ENCODE results near the gene ZNFX1.

Gene ZNFX1

DNA sequence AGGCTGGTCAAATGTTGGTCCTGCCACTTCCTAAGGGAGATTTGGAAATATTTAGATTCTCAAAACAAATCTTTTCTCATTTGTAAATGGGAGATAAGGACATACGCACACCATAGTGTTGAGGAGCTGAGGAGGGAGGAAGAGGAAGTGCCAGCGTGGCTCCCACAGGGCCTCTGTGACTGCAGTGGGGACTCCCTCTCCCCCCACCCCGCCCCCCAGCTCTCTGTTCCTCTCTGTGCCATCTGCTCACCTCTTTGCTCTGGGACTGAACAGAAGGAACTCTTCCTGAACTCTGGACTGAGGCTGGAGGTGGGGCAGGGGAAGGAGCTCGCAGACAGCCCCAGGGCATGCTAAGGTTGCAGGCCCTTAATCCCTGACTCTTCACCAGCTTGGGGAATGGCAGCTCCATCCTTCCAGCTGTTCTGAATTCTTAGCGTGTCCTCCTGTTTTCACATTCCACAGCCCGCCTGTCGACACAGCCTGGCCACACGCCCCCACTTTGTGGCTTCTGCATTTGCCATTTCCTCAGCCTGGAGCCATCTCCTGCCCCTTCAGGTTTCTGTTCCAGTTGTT lies 47.2 kb downstream of the ZNFX1 start (continued):
- TF ChIP-seq ZNF610 (tag by site-specific recombination; IDR thresholded peaks at IDR 0.05; ENCODE audit: borderline replicate concordance) (no peak), ZNF785 (tag by site-specific recombination; IDR thresholded peaks at IDR 0.05) (no peak), TCF7L2 (IDR thresholded peaks at IDR 0.05; ENCODE audit: borderline replicate concordance, low read depth, low read length) (no peak), HOXC10 (CRISPR knock-in tag; IDR thresholded peaks at IDR 0.05) (no peak)

DNA sequence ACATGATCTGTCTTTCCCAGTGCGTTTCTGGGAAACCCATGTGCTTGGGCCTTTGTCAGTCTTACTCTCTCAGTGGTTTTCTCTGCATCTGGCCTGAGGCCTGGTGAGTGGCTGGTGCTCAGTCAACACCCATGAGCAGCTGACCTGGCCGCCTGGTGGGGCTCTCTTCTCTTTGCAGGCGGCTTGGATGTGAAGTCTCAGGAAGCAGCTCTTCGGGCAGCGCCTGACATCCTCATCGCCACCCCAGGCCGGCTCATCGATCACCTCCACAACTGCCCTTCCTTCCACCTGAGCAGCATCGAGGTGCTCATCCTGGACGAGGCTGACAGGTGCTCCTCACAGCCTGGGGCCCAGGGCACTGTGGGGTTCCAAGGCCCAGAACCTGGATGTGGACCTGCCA lies 47.8 kb downstream of the ZNFX1 start:
- TF ChIP-seq, protein P1, sequence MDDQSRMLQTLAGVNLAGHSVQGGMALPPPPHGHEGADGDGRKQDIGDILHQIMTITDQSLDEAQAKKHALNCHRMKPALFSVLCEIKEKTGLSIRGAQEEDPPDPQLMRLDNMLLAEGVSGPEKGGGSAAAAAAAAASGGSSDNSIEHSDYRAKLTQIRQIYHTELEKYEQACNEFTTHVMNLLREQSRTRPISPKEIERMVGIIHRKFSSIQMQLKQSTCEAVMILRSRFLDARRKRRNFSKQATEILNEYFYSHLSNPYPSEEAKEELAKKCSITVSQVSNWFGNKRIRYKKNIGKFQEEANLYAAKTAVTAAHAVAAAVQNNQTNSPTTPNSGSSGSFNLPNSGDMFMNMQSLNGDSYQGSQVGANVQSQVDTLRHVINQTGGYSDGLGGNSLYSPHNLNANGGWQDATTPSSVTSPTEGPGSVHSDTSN (CRISPR knock-in tag; IDR thresholded peaks at IDR 0.05) = no peak
- TF ChIP-seq ZNF792 (tag by site-specific recombination; IDR thresholded peaks at IDR 0.05) (no peak), ZNF776 (tag by site-specific recombination; IDR thresholded peaks at IDR 0.05; ENCODE audit: borderline replicate concordance) (no peak), WT1 (tag by site-specific recombination; IDR thresholded peaks at IDR 0.05) (no peak), ZNF660 (tag by site-specific recombination; IDR thresholded peaks at IDR 0.05) (no peak), ZNF747 (tag by site-specific recombination; IDR thresholded peaks at IDR 0.05) (no peak), ZNF843 (tag by site-specific recombination; IDR thresholded peaks at IDR 0.05) (no peak), GLIS2 (tag by site-specific recombination; IDR thresholded peaks at IDR 0.05) (no peak), ZNF19 (tag by site-specific recombination; IDR thresholded peaks at IDR 0.05; ENCODE audit: low read depth) (no peak), SP3 (tag by site-specific recombination; IDR thresholded peaks at IDR 0.05) (no peak), ZNF140 (tag by site-specific recombination; IDR thresholded peaks at IDR 0.05) (no peak), ZNF302 (tag by site-specific recombination; IDR thresholded peaks at IDR 0.05; ENCODE audit: low read depth) (no peak), ZNF555 (tag by site-specific recombination; conservative IDR thresholded peaks at IDR 0.05) (no peak), ZNF391 (tag by site-specific recombination; IDR thresholded peaks at IDR 0.05; ENCODE audit: borderline replicate concordance, low read depth) (no peak), YY1 (tag by site-specific recombination; IDR thresholded peaks at IDR 0.05) (no peak), ZNF510 (tag by site-specific recombination; IDR thresholded peaks at IDR 0.05; ENCODE audit: insufficient replicate concordance) (no peak), SCRT2 (tag by site-specific recombination; IDR thresholded peaks at IDR 0.05) (no peak)
- TF ChIP-seq, protein P2, sequence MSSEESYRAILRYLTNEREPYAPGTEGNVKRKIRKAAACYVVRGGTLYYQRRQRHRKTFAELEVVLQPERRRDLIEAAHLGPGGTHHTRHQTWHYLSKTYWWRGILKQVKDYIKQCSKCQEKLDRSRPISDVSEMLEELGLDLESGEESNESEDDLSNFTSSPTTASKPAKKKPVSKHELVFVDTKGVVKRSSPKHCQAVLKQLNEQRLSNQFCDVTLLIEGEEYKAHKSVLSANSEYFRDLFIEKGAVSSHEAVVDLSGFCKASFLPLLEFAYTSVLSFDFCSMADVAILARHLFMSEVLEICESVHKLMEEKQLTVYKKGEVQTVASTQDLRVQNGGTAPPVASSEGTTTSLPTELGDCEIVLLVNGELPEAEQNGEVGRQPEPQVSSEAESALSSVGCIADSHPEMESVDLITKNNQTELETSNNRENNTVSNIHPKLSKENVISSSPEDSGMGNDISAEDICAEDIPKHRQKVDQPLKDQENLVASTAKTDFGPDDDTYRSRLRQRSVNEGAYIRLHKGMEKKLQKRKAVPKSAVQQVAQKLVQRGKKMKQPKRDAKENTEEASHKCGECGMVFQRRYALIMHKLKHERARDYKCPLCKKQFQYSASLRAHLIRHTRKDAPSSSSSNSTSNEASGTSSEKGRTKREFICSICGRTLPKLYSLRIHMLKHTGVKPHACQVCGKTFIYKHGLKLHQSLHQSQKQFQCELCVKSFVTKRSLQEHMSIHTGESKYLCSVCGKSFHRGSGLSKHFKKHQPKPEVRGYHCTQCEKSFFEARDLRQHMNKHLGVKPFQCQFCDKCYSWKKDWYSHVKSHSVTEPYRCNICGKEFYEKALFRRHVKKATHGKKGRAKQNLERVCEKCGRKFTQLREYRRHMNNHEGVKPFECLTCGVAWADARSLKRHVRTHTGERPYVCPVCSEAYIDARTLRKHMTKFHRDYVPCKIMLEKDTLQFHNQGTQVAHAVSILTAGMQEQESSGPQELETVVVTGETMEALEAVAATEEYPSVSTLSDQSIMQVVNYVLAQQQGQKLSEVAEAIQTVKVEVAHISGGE (tag by site-specific recombination; conservative IDR thresholded peaks at IDR 0.05; ENCODE audit: low read depth) = no peak
- TF ChIP-seq, protein P3, sequence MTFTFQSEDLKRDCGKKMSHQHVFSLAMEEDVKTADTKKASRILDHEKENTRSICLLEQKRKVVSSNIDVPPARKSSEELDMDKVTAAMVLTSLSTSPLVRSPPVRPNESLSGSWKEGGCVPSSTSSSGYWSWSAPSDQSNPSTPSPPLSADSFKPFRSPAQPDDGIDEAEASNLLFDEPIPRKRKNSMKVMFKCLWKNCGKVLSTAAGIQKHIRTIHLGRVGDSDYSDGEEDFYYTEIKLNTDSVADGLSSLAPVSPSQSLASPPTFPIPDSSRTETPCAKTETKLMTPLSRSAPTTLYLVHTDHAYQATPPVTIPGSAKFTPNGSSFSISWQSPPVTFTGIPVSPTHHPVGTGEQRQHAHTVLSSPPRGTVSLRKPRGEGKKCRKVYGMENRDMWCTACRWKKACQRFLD (tag by site-specific recombination; IDR thresholded peaks at IDR 0.05) = no peak
- TF ChIP-seq, protein P4, sequence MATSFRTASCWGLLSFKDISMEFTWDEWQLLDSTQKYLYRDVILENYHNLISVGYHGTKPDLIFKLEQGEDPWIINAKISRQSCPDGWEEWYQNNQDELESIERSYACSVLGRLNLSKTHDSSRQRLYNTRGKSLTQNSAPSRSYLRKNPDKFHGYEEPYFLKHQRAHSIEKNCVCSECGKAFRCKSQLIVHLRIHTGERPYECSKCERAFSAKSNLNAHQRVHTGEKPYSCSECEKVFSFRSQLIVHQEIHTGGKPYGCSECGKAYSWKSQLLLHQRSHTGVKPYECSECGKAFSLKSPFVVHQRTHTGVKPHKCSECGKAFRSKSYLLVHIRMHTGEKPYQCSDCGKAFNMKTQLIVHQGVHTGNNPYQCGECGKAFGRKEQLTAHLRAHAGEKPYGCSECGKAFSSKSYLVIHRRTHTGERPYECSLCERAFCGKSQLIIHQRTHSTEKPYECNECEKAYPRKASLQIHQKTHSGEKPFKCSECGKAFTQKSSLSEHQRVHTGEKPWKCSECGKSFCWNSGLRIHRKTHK (tag by site-specific recombination; IDR thresholded peaks at IDR 0.05) = no peak
- no peaks in the 10 kb centered on the region for H3K4me1 ChIP-seq (ENCODE audit: control insufficient read depth, insufficient read depth, low read length)
- no peak overlapping the region for H3K27ac ChIP-seq (ENCODE audit: extremely low read depth, low read depth, low read length)
- no peaks in the 10 kb centered on the region for H3K9me3 ChIP-seq (ENCODE audit: control insufficient read depth, insufficient read depth, low read depth, low read length)
- no peak overlapping the region for H3K4me3 ChIP-seq (ENCODE audit: low read depth, low read length)
- ChIA-PET CTCF (interaction anchor here (0.6 to 1.3 kb wide), 3 partner anchors 8 to 126 kb away, joined by 3 read pairs; no protein-coding TSS in a partner anchor), POLR2A (interaction anchor here (0.6 kb wide), 1 partner anchor 104 kb away, joined by 3 read pairs; no protein-coding TSS in a partner anchor)
- peaks cover 20 to 86% of the 10 kb centered on the region in 2 experiments for H3K36me3 ChIP-seq (ENCODE audit: control insufficient read depth in 2 of 2, insufficient read depth in 1 of 2, low read length in 2 of 2)

All from HEK293 (cell line).